H1 (cell line): ENCODE measurements around the gene ZBTB44. TPM values are rescaled to one million over a fixed set of nuclear protein-coding genes. Genes with fewer than 3 reads are reported as not detected.

Experiments used
- RAD21 ChIP-seq, 2 experiments: IDR thresholded peaks in 1 of 2; conservative IDR thresholded peaks in 1 of 2; 2 replicates each; pipeline ENCODE4 v1.6.1; 2011; ENCODE audit warnings: low read depth in 2 of 2, low read length in 2 of 2, improper control_type of control experiment in 1 of 2, inconsistent platforms in 1 of 2, mild to moderate bottlenecking in 1 of 2, moderate library complexity in 1 of 2
- polyA plus RNA-seq, 7 experiments: library from polyadenylated mRNA; depleted of rRNA in 3 of 7; stranded (reverse) in 5 of 7; unstranded in 2 of 7; fragments of >200 nt in 5 of 7; fragments of 200-250 nt in 2 of 7; gene quantifications; 1 replicate in 5 of 7; 2 replicates in 1 of 7; 4 replicates in 1 of 7; pipeline versions ENCODE4 v1.2.1 to v1.2.3, GENCODE V29; 2011 to 2013; ENCODE audit warnings: missing spikeins in 2 of 7, mixed read lengths in 2 of 7
- total RNA-seq: library from RNA; stranded (reverse); fragmentation: NEBNext Ultra II Directional; extraction: Animal tissue kit (Norgen Biotek cat#: 25700); gene quantifications from 2 replicates; pipeline ENCODE4 v1.2.1, GENCODE V29; 2021
- TF ChIP-seq, protein P1 (sequence below): IDR thresholded peaks from 2 replicates; pipeline ENCODE4 v1.6.1; 2012; ENCODE audit warnings: inconsistent platforms

Gene ZBTB44
- total and polyA plus RNA-seq, 2 of the 8 experiments (the other 6 are each of a cell fraction or from before 2014, with no cell fraction given): 37.2 to 158 TPM

DNA sequence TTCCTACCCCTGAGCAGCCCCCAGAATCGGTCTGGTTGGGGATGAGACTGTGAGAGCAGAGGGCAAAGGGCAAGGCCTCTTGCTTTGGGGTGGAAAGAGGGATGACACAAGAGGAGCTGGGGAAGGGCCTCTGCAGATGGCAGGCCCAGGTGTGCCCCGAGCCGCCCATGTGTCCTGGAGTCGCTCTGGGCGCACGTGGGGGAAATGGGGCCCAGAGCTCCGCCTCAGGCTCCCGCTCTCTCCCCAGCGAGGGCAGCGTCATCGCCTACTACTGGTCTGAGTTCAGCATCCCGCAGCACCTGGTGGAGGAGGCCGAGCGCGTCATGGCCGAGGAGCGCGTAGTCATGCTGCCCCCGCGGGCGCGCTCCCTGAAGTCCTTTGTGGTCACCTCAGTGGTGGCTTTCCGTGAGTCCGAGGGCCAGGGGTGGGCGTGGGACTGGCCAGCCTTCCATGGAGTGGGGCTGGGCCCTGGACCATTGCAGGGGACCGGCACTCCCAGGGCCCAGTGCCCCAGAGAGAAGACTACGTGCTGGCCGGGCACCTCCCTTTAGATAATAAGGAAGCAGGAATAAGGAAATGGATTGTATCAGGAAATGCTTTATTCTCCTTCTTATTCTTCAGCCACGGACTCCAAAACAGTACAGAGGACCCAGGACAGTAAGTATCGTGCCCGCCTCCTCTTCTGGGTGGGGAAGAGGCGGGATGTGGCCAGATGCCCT, 125.1 kb downstream of the ZBTB44 start (continued):
- TF ChIP-seq RAD21 (IDR thresholded peaks at IDR 0.05 in 1 of 2, conservative IDR thresholded peaks at IDR 0.05 in 1 of 2; ENCODE audit: low read depth in 2 of 2, low read length in 2 of 2): peak; percentile 17 to 38; a peak in 1 of 4 replicates
- TF ChIP-seq, protein P1, sequence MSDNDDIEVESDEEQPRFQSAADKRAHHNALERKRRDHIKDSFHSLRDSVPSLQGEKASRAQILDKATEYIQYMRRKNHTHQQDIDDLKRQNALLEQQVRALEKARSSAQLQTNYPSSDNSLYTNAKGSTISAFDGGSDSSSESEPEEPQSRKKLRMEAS: peak; percentile 73
